ENCODE results near the gene CYP2E1.
"Not testable (repeated sequence)": the region's sequence is repeated elsewhere in the genome, so short reads cannot be mapped to it uniquely, and the experiment has no call there.

Gene CYP2E1

GRCh38 chr10:133511408-133511807, 15.8 kb upstream of the CYP2E1 start:
- Histone ChIP-seq H3K27ac (ENCODE audit: low read length) (no peak overlapping the region), H3K27me3 (ENCODE audit: insufficient read depth, low read length) (no peaks in the 10 kb centered on the region), H3K9me3 (ENCODE audit: insufficient read depth, low read depth, low read length) (peaks cover 96% of the 10 kb centered on the region), H3K4me3 (ENCODE audit: low read length) (no peak overlapping the region), H3K36me3 (ENCODE audit: insufficient read depth, low read depth, low read length) (no peaks in the 10 kb centered on the region), H3K4me1 (ENCODE audit: insufficient read depth, low read length) (no peaks in the 10 kb centered on the region), H3K9ac (ENCODE audit: low read depth, low read length) (no peak overlapping the region)

- Histone ChIP-seq H3K27ac (ENCODE audit: low read length) (no peak overlapping the region), H3K9ac (ENCODE audit: low read depth, low read length) (no peak overlapping the region), H3K4me1 (ENCODE audit: insufficient read depth, low read length) (no peaks in the 10 kb centered on the region), H3K36me3 (ENCODE audit: insufficient read depth, low read depth, low read length) (no peaks in the 10 kb centered on the region), H3K4me3 (ENCODE audit: low read length) (no peak overlapping the region), H3K9me3 (ENCODE audit: insufficient read depth, low read depth, low read length) (peaks cover 96% of the 10 kb centered on the region), H3K27me3 (ENCODE audit: insufficient read depth, low read length) (no peaks in the 10 kb centered on the region)
Observed at GRCh38 chr10:133511907-133512528, 15.1 kb upstream of the CYP2E1 start.

- Histone ChIP-seq H3K36me3 (ENCODE audit: insufficient read depth, low read depth, low read length) (no peaks in the 10 kb centered on the region), H3K4me3 (ENCODE audit: low read length) (no peak overlapping the region), H3K4me1 (ENCODE audit: insufficient read depth, low read length) (no peaks in the 10 kb centered on the region), H3K9ac (ENCODE audit: low read depth, low read length) (no peak overlapping the region), H3K27me3 (ENCODE audit: insufficient read depth, low read length) (no peaks in the 10 kb centered on the region), H3K27ac (ENCODE audit: low read length) (no peak overlapping the region), H3K9me3 (ENCODE audit: insufficient read depth, low read depth, low read length) (peaks cover 99% of the 10 kb centered on the region)
Observed at GRCh38 chr10:133515471-133515870, 11.7 kb upstream of the CYP2E1 start.

- H3K27me3 ChIP-seq (ENCODE audit: insufficient read depth, low read length): no peaks in the 10 kb centered on the region
- H3K9me3 ChIP-seq (ENCODE audit: insufficient read depth, low read depth, low read length): peaks cover 99% of the 10 kb centered on the region
- no peaks in the 10 kb centered on the region for H3K4me1 ChIP-seq (ENCODE audit: insufficient read depth, low read length)
- H3K4me3 ChIP-seq (ENCODE audit: low read length): no peak overlapping the region
- H3K27ac ChIP-seq (ENCODE audit: low read length): no peak overlapping the region
- no peaks in the 10 kb centered on the region for H3K36me3 ChIP-seq (ENCODE audit: insufficient read depth, low read depth, low read length)
- H3K9ac ChIP-seq (ENCODE audit: low read depth, low read length): no peak overlapping the region
Observed at GRCh38 chr10:133516057-133516456, 11.1 kb upstream of the CYP2E1 start.

- H3K4me3 ChIP-seq (ENCODE audit: low read length); H3K27me3 ChIP-seq (ENCODE audit: insufficient read depth, low read length); H3K27ac ChIP-seq (ENCODE audit: low read length); H3K4me1 ChIP-seq (ENCODE audit: insufficient read depth, low read length); H3K9ac ChIP-seq (ENCODE audit: low read depth, low read length); H3K36me3 ChIP-seq (ENCODE audit: insufficient read depth, low read depth, low read length): not testable (repeated sequence)
- peaks cover 96% of the 10 kb centered on the region for H3K9me3 ChIP-seq (ENCODE audit: insufficient read depth, low read depth, low read length)
Observed at GRCh38 chr10:133518517-133518916, 8.6 kb upstream of the CYP2E1 start.

- no peak overlapping the region for H3K4me3 ChIP-seq (ENCODE audit: low read length)
- H3K36me3 ChIP-seq (ENCODE audit: insufficient read depth, low read depth, low read length): no peaks in the 10 kb centered on the region
- H3K27ac ChIP-seq (ENCODE audit: low read length): no peak overlapping the region
- H3K4me1 ChIP-seq (ENCODE audit: insufficient read depth, low read length): no peaks in the 10 kb centered on the region
- H3K27me3 ChIP-seq (ENCODE audit: insufficient read depth, low read length): no peaks in the 10 kb centered on the region
- H3K9ac ChIP-seq (ENCODE audit: low read depth, low read length): no peak overlapping the region
- peaks cover 95% of the 10 kb centered on the region for H3K9me3 ChIP-seq (ENCODE audit: insufficient read depth, low read depth, low read length)
Observed at GRCh38 chr10:133520193-133520738, 6.9 kb upstream of the CYP2E1 start.

GRCh38 chr10:133523631-133524203, 3.4 kb upstream of the CYP2E1 start:
- Histone ChIP-seq H3K9ac (ENCODE audit: low read depth, low read length) (no peak overlapping the region), H3K36me3 (ENCODE audit: insufficient read depth, low read depth, low read length) (no peaks in the 10 kb centered on the region), H3K9me3 (ENCODE audit: insufficient read depth, low read depth, low read length) (peaks cover 94% of the 10 kb centered on the region), H3K27me3 (ENCODE audit: insufficient read depth, low read length) (no peaks in the 10 kb centered on the region), H3K27ac (ENCODE audit: low read length) (no peak overlapping the region), H3K4me1 (ENCODE audit: insufficient read depth, low read length) (no peaks in the 10 kb centered on the region), H3K4me3 (ENCODE audit: low read length) (no peak overlapping the region)

- H3K9me3 ChIP-seq (ENCODE audit: insufficient read depth, low read depth, low read length): peaks cover 95% of the 10 kb centered on the region
- H3K9ac ChIP-seq (ENCODE audit: low read depth, low read length): no peak overlapping the region
- H3K27me3 ChIP-seq (ENCODE audit: insufficient read depth, low read length): no peaks in the 10 kb centered on the region
- no peak overlapping the region for H3K27ac ChIP-seq (ENCODE audit: low read length)
- H3K4me3 ChIP-seq (ENCODE audit: low read length): no peak overlapping the region
- no peaks in the 10 kb centered on the region for H3K4me1 ChIP-seq (ENCODE audit: insufficient read depth, low read length)
- H3K36me3 ChIP-seq (ENCODE audit: insufficient read depth, low read depth, low read length): no peaks in the 10 kb centered on the region
Observed at GRCh38 chr10:133525444-133525843, 1.7 kb upstream of the CYP2E1 start.

- Histone ChIP-seq H3K9me3 (ENCODE audit: insufficient read depth, low read depth, low read length) (peaks cover 98% of the 10 kb centered on the region), H3K27me3 (ENCODE audit: insufficient read depth, low read length) (no peaks in the 10 kb centered on the region)
Observed at GRCh38 chr10:133527771-133528271, 658 bp downstream of the CYP2E1 start.

GRCh38 chr10:133528296-133528844, 1.2 kb downstream of the CYP2E1 start:
- Histone ChIP-seq H3K27me3 (ENCODE audit: insufficient read depth, low read length) (no peaks in the 10 kb centered on the region), H3K27ac (ENCODE audit: low read length) (no peak overlapping the region), H3K36me3 (ENCODE audit: insufficient read depth, low read depth, low read length) (no peaks in the 10 kb centered on the region), H3K9ac (ENCODE audit: low read depth, low read length) (no peak overlapping the region), H3K4me1 (ENCODE audit: insufficient read depth, low read length) (no peaks in the 10 kb centered on the region), H3K4me3 (ENCODE audit: low read length) (no peak overlapping the region), H3K9me3 (ENCODE audit: insufficient read depth, low read depth, low read length) (peaks cover 98% of the 10 kb centered on the region)

More at GRCh38 chr10:133527771-133528271, 658 bp downstream of the CYP2E1 start:
- Histone ChIP-seq H3K4me1 (ENCODE audit: insufficient read depth, low read length) (no peaks in the 10 kb centered on the region), H3K27ac (ENCODE audit: low read length) (no peak overlapping the region), H3K36me3 (ENCODE audit: insufficient read depth, low read depth, low read length) (no peaks in the 10 kb centered on the region), H3K4me3 (ENCODE audit: low read length) (no peak overlapping the region), H3K9ac (ENCODE audit: low read depth, low read length) (no peak overlapping the region)

- peaks cover 98% of the 10 kb centered on the region for H3K9me3 ChIP-seq (ENCODE audit: insufficient read depth, low read depth, low read length)
- H3K9ac ChIP-seq (ENCODE audit: low read depth, low read length): no peak overlapping the region
- H3K36me3 ChIP-seq (ENCODE audit: insufficient read depth, low read depth, low read length): no peaks in the 10 kb centered on the region
- H3K27me3 ChIP-seq (ENCODE audit: insufficient read depth, low read length): no peaks in the 10 kb centered on the region
- H3K27ac ChIP-seq (ENCODE audit: low read length): no peak overlapping the region
- H3K4me3 ChIP-seq (ENCODE audit: low read length): no peak overlapping the region
- H3K4me1 ChIP-seq (ENCODE audit: insufficient read depth, low read length): no peaks in the 10 kb centered on the region
Observed at GRCh38 chr10:133528845-133529575, 1.8 kb downstream of the CYP2E1 start.

Data from iPS-20b (cell line).